Measurements from ENCODE around the gene TMEM190.

Gene TMEM190

DNA sequence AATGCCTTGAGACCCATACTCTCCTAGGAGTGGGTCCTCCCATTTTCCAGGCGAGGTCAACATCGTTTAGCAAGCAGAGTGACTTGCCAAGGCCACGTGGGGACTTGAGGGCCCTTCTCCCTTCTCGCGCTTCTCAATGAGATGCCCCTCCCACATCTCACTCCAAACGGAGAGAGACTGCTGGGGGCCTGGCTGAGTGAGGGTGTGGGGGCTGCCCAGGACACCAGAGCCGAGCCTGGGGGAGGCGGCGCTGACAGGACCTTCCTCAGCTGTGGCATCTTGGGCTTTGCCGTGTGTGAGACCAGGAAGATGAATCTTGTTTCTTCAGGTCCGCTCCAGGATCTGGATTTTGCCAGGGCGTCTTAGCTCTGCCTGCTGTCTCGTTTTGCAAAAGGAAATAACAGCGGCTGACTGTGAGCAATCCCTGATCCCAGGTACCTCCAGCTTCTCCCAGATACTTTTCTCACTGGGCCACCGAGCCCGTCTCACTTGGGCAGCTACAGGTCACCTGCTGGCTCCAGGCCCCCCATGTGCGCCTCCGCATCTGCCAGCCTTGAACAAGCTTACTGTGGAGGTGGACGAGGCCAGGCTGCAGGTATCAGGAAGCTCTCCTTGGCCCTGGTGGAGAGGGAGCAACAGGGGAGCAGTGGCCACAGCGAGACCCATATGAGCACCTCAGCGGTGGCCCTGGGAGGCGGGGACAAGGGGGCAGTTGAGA is 28.1 kb upstream of the TMEM190 start (continued):
- peak; percentile 84 for TF ChIP-seq SCRT2 (tag by site-specific recombination; IDR thresholded peaks at IDR 0.05)
- TF ChIP-seq, protein P1, sequence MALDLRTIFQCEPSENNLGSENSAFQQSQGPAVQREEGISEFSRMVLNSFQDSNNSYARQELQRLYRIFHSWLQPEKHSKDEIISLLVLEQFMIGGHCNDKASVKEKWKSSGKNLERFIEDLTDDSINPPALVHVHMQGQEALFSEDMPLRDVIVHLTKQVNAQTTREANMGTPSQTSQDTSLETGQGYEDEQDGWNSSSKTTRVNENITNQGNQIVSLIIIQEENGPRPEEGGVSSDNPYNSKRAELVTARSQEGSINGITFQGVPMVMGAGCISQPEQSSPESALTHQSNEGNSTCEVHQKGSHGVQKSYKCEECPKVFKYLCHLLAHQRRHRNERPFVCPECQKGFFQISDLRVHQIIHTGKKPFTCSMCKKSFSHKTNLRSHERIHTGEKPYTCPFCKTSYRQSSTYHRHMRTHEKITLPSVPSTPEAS (tag by site-specific recombination; IDR thresholded peaks at IDR 0.05), result no peak

DNA sequence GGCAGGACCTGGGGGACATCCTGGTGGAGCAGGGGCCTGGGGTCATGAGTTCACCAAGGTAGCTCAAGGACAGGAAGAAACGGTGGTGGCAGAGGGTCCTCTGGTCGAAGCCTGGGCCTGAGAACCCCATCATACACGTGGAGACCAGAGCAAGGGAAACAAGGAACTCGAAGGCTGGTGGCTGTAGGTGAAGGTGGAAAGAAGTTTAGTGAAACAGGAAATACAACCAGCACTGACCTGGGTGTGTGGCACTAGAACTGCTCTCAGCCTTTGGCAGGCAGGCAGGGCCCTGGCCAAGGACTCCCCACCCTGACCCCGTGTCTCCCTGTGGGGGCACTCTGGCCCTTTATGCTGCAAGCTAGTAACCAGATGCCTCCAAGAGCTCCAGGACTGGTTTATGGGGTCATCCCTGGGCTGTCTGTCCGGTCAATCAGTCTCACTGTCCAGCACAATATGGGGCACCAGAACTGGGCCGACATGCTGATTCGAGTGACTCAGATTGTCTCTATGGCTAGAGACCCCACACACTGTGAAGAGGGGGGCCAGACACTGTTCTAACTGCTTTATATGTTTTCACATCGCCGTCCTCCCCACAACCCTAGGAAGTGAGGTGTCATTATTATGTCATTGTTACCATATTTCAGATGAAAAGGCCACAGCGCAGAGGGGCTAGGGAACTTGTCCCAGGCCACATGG is 25.9 kb upstream of the TMEM190 start:
- POLR2A ChIA-PET, result interaction anchor here (0.6 to 7.7 kb wide), 6 partner anchors 12 to 91 kb away, joined by 3 to 95 read pairs (median 3); partner anchors contain the start of genes IL11, KMT5C and PPP6R1

DNA sequence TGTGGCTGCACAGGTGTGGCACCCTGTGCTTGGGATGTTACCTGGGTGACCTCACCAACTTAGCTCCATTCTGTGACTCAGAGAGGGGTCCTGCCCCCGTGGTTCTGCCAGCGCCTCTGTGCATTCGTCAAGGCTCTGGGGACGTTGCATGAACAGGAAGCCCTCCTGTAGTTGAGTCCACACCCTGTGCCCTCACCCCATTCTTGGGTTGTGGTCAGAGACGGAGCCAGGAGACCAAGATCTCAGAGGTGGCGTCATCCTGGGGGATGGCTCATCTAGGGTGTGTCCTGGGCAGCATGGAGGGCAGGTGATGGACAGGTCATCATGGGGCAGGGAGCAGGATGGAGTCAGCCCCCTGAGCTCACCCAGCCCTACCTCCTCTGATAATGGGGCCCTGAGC is 24.6 kb upstream of the TMEM190 start:
- no peak overlapping the region for H3K27ac ChIP-seq (ENCODE audit: extremely low read depth, low read depth, low read length)
- no peak for TF ChIP-seq ZNF585B (tag by site-specific recombination; IDR thresholded peaks at IDR 0.05)
- TF ChIP-seq GLIS1 (tag by site-specific recombination; IDR thresholded peaks at IDR 0.05), result 0 out of 2 replicates have a peak, but pooled peaks have one; percentile 26
- ChIA-PET CTCF (interaction anchor here (0.7 kb wide), 1 partner anchor 66 kb away, joined by 3 read pairs; no protein-coding TSS in a partner anchor), POLR2A (interaction anchor here (1.0 to 7.7 kb wide), 6 partner anchors 9 to 110 kb away, joined by 3 to 95 read pairs (median 5); partner anchors contain the start of genes ISOC2, KMT5C and UBE2S)
- peaks cover 8% of the 10 kb centered on the region; the same call in 1 of the 2 replicates for H3K4me1 ChIP-seq (ENCODE audit: control insufficient read depth, insufficient read depth, low read length)
- no peaks in the 10 kb centered on the region for H3K9me3 ChIP-seq (ENCODE audit: control insufficient read depth, insufficient read depth, low read depth, low read length)
- H3K36me3 ChIP-seq (ENCODE audit: control insufficient read depth in 2 of 2, insufficient read depth in 1 of 2, low read length in 2 of 2), result peaks cover 0 to 10% of the 10 kb centered on the region in 2 experiments; a peak in 1 of 3 replicates
- H3K4me3 ChIP-seq (ENCODE audit: low read depth, low read length), result no peak overlapping the region

More for the DNA sequence above, 25.9 kb upstream of the TMEM190 start:
- TF ChIP-seq MYNN (tag by site-specific recombination; IDR thresholded peaks at IDR 0.05; ENCODE audit: borderline replicate concordance) (no peak), ZNF23 (tag by site-specific recombination; IDR thresholded peaks at IDR 0.05; ENCODE audit: borderline replicate concordance) (no peak), ZNF549 (tag by site-specific recombination; IDR thresholded peaks at IDR 0.05) (no peak), ZNF510 (tag by site-specific recombination; IDR thresholded peaks at IDR 0.05; ENCODE audit: insufficient replicate concordance) (no peak), ZNF785 (tag by site-specific recombination; IDR thresholded peaks at IDR 0.05) (no peak), KLF8 (tag by site-specific recombination; IDR thresholded peaks at IDR 0.05) (no peak), ZNF155 (tag by site-specific recombination; IDR thresholded peaks at IDR 0.05) (no peak), ZNF146 (tag by site-specific recombination; IDR thresholded peaks at IDR 0.05) (no peak), ZNF626 (tag by site-specific recombination; IDR thresholded peaks at IDR 0.05) (no peak), ZBTB48 (tag by site-specific recombination; IDR thresholded peaks at IDR 0.05) (no peak), ZNF112 (tag by site-specific recombination; IDR thresholded peaks at IDR 0.05) (no peak), ZNF341 (tag by site-specific recombination; IDR thresholded peaks at IDR 0.05; ENCODE audit: low read depth) (no peak), KLF9 (tag by site-specific recombination; IDR thresholded peaks at IDR 0.05; ENCODE audit: low read depth) (no peak)
- TF ChIP-seq, protein P2, sequence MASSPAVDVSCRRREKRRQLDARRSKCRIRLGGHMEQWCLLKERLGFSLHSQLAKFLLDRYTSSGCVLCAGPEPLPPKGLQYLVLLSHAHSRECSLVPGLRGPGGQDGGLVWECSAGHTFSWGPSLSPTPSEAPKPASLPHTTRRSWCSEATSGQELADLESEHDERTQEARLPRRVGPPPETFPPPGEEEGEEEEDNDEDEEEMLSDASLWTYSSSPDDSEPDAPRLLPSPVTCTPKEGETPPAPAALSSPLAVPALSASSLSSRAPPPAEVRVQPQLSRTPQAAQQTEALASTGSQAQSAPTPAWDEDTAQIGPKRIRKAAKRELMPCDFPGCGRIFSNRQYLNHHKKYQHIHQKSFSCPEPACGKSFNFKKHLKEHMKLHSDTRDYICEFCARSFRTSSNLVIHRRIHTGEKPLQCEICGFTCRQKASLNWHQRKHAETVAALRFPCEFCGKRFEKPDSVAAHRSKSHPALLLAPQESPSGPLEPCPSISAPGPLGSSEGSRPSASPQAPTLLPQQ (tag by site-specific recombination; IDR thresholded peaks at IDR 0.05), result no peak
- TF ChIP-seq, protein P3, sequence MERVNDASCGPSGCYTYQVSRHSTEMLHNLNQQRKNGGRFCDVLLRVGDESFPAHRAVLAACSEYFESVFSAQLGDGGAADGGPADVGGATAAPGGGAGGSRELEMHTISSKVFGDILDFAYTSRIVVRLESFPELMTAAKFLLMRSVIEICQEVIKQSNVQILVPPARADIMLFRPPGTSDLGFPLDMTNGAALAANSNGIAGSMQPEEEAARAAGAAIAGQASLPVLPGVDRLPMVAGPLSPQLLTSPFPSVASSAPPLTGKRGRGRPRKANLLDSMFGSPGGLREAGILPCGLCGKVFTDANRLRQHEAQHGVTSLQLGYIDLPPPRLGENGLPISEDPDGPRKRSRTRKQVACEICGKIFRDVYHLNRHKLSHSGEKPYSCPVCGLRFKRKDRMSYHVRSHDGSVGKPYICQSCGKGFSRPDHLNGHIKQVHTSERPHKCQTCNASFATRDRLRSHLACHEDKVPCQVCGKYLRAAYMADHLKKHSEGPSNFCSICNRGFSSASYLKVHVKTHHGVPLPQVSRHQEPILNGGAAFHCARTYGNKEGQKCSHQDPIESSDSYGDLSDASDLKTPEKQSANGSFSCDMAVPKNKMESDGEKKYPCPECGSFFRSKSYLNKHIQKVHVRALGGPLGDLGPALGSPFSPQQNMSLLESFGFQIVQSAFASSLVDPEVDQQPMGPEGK (tag by site-specific recombination; IDR thresholded peaks at IDR 0.05), result no peak
- TF ChIP-seq, protein P4, sequence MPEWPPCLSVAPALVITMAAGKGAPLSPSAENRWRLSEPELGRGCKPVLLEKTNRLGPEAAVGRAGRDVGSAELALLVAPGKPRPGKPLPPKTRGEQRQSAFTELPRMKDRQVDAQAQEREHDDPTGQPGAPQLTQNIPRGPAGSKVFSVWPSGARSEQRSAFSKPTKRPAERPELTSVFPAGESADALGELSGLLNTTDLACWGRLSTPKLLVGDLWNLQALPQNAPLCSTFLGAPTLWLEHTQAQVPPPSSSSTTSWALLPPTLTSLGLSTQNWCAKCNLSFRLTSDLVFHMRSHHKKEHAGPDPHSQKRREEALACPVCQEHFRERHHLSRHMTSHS (tag by site-specific recombination; IDR thresholded peaks at IDR 0.05), result no peak
- CTCF ChIA-PET, result interaction anchor here (0.5 to 3.8 kb wide), 6 partner anchors 11 to 256 kb away, joined by 3 to 22 read pairs (median 3); partner anchors contain the start of genes GARIN5B and KMT5C
- H3K9me3 ChIP-seq (ENCODE audit: control insufficient read depth, insufficient read depth, low read depth, low read length), result no peaks in the 10 kb centered on the region
- peaks cover 8% of the 10 kb centered on the region; the same call in 1 of the 2 replicates for H3K4me1 ChIP-seq (ENCODE audit: control insufficient read depth, insufficient read depth, low read length)
- peaks cover 0 to 17% of the 10 kb centered on the region in 2 experiments; a peak in 2 of 3 replicates for H3K36me3 ChIP-seq (ENCODE audit: control insufficient read depth in 2 of 2, insufficient read depth in 1 of 2, low read length in 2 of 2)
- no peak overlapping the region for H3K27ac ChIP-seq (ENCODE audit: extremely low read depth, low read depth, low read length)
- H3K4me3 ChIP-seq (ENCODE audit: low read depth, low read length), result no peak overlapping the region

All from HEK293 (cell line).